Fibroblast of lung (primary cell): Measurements from ENCODE around the gene IGSF9. TPM values are rescaled to one million over a fixed set of nuclear protein-coding genes. Genes with fewer than 3 reads are reported as not detected.

Experiments
- DNase-seq, 2 donors: peaks; one replicate each; pipeline versions ENCODE4 v3.0.0 to v3.0.0-alpha.2; 2010; ENCODE audit warnings: low read depth in 2 of 2
- H2AFZ ChIP-seq: 2 replicates; pipeline ENCODE4 v1.5.1; 2012; ENCODE audit warnings: low read length, control low read depth, inconsistent platforms
- H3K27ac ChIP-seq: 2 replicates; pipeline ENCODE4 v1.5.1; 2011; ENCODE audit warnings: low read length, control low read depth; ENCODE audit not compliant: insufficient read depth
- H3K27me3 ChIP-seq: 2 replicates; pipeline ENCODE4 v1.5.1; 2011; ENCODE audit warnings: mild to moderate bottlenecking, low read length; ENCODE audit not compliant: control insufficient read depth, insufficient read depth
- H3K36me3 ChIP-seq: 2 replicates; pipeline ENCODE4 v1.5.1; 2011; ENCODE audit warnings: low read length; ENCODE audit not compliant: control insufficient read depth, insufficient read depth
- H3K4me1 ChIP-seq: 2 replicates; pipeline ENCODE4 v1.5.1; 2011; ENCODE audit warnings: low read length; ENCODE audit not compliant: control insufficient read depth, insufficient read depth; ENCODE audit errors: extremely low read depth
- H3K4me2 ChIP-seq: 2 replicates; pipeline ENCODE4 v1.5.1; 2011; ENCODE audit warnings: low read length, control low read depth; ENCODE audit not compliant: insufficient read depth; ENCODE audit errors: extremely low read depth
- H3K4me3 ChIP-seq, 4 experiments: fragments of 200-600 bp in 1 of 4; sonication (generic) in 1 of 4; replicated peaks in 1 of 4; 2 replicates each; pipeline ENCODE4 v1.5.1; 2011 to 2016; ENCODE audit warnings: low read length in 4 of 4, low read depth in 3 of 4, mild to moderate bottlenecking in 3 of 4, control low read depth in 2 of 4, inconsistent platforms in 1 of 4, mixed read lengths in 1 of 4; ENCODE audit not compliant: insufficient read depth in 1 of 4; ENCODE audit errors: control extremely low read depth in 1 of 4
- H3K79me2 ChIP-seq: 2 replicates; pipeline ENCODE4 v1.5.1; 2012; ENCODE audit warnings: mild to moderate bottlenecking, low read length, inconsistent platforms; ENCODE audit not compliant: control insufficient read depth, insufficient read depth
- H3K9ac ChIP-seq: 2 replicates; pipeline ENCODE4 v1.5.1; 2011; ENCODE audit warnings: mild to moderate bottlenecking, low read length, control low read depth; ENCODE audit not compliant: insufficient read depth
- H3K9me3 ChIP-seq: 2 replicates; pipeline ENCODE4 v1.5.1; 2012; ENCODE audit warnings: low read depth, low read length; ENCODE audit not compliant: control insufficient read depth, insufficient read depth
- H4K20me1 ChIP-seq: 2 replicates; pipeline ENCODE4 v1.5.1; 2011; ENCODE audit warnings: low read length; ENCODE audit not compliant: control insufficient read depth, insufficient read depth; ENCODE audit errors: extremely low read depth
- EZH2 ChIP-seq: IDR thresholded peaks from 2 replicates; pipeline ENCODE4 v1.5.1; 2012; ENCODE audit warnings: low read length, control low read depth, mild to moderate bottlenecking; ENCODE audit errors: missing control alignments
- polyA plus RNA-seq, 2 donors: library from polyadenylated mRNA; depleted of rRNA in 1 of 2; stranded (reverse) in 1 of 2; unstranded in 1 of 2; fragments of >200 nt; gene quantifications; 2 replicates each; pipeline ENCODE4 v1.2.1, GENCODE V29; 2011 to 2012; ENCODE audit warnings: missing spikeins in 1 of 2
- total RNA-seq: library from RNA; depleted of rRNA; stranded (reverse); fragments of >200 nt; gene quantifications from 2 replicates; pipeline ENCODE4 v1.2.1, GENCODE V29; 2014
- TF ChIP-seq, protein P1 (sequence below), 2 donors: IDR thresholded peaks in 1 of 2; conservative IDR thresholded peaks in 1 of 2; 1 replicate in 1 of 2; 2 replicates in 1 of 2; pipeline ENCODE4 v1.5.1; 2011 to 2012; ENCODE audit warnings: low read length in 2 of 2, control low read depth in 1 of 2, inconsistent platforms in 1 of 2, low read depth in 1 of 2, mild to moderate bottlenecking in 1 of 2

IGSF9 gene
- total and polyA plus RNA-seq, 2 donors (not counting 1 experiment from before 2014, with no cell fraction given), result under 0.01 TPM; not detected in 1

DNA sequence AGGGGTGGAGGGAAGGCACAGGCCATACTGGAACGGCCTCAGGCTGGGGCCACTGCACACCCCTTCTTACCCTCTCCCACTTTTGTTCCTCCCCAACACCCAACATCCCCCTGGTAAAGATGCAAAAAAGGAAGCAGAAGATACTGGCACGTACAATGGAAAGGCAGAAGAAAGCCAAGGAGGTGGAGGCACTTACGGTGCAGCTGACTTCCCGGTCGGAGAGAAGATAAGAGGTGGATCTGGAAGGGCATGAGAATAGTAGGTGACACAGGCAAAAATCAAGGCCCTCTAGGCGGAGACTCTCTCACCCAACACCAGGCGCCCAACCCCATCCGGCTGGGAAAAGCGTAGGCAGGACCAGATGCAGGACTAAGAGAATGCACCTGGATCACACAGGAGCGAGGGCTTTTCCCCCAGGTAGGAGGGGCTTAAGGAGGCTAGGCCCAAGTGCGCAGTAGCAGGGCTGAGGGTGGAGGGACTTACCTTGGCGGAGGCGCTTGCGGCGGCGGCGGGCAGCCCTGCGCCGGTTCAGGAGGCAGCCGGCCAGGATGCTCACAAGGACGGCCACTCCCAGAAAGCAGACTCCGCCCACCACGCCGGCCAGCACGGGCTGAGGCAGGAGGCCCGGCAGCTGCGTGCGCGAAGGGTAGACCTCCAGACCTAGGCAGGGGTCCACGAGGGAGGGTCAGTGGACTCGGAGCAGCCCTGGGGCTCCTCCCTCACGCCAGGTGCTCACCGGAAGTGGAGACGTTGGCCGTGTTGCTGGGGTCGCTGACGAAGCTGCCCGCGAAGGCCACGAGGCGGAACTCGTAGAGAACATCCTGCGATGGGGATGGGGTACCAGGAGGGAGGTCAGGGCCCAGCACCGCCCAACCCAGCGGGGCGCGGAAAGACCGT is 16.0 kb downstream of the IGSF9 start:
- Histone ChIP-seq H3K36me3 (no peaks in the 10 kb centered on the region), H3K9ac (no peak overlapping the region), H4K20me1 (no peaks in the 10 kb centered on the region), H3K27me3 (no peaks in the 10 kb centered on the region), H3K4me2 (no peak overlapping the region), H3K4me3 (no peak overlapping the region), H3K79me2 (peaks cover 6% of the 10 kb centered on the region), H2AFZ (no peak overlapping the region), H3K4me1 (peaks cover 4% of the 10 kb centered on the region), H3K27ac (no peak overlapping the region), H3K9me3 (no peaks in the 10 kb centered on the region)
- TF ChIP-seq, protein P1, sequence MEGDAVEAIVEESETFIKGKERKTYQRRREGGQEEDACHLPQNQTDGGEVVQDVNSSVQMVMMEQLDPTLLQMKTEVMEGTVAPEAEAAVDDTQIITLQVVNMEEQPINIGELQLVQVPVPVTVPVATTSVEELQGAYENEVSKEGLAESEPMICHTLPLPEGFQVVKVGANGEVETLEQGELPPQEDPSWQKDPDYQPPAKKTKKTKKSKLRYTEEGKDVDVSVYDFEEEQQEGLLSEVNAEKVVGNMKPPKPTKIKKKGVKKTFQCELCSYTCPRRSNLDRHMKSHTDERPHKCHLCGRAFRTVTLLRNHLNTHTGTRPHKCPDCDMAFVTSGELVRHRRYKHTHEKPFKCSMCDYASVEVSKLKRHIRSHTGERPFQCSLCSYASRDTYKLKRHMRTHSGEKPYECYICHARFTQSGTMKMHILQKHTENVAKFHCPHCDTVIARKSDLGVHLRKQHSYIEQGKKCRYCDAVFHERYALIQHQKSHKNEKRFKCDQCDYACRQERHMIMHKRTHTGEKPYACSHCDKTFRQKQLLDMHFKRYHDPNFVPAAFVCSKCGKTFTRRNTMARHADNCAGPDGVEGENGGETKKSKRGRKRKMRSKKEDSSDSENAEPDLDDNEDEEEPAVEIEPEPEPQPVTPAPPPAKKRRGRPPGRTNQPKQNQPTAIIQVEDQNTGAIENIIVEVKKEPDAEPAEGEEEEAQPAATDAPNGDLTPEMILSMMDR (conservative IDR thresholded peaks at IDR 0.05 in 1 of 2, IDR thresholded peaks at IDR 0.05 in 1 of 2; ENCODE audit: low read depth in 1 of 2, low read length in 2 of 2), result no peak
- no peak for TF ChIP-seq EZH2
- DNase-seq, result no peak

DNA sequence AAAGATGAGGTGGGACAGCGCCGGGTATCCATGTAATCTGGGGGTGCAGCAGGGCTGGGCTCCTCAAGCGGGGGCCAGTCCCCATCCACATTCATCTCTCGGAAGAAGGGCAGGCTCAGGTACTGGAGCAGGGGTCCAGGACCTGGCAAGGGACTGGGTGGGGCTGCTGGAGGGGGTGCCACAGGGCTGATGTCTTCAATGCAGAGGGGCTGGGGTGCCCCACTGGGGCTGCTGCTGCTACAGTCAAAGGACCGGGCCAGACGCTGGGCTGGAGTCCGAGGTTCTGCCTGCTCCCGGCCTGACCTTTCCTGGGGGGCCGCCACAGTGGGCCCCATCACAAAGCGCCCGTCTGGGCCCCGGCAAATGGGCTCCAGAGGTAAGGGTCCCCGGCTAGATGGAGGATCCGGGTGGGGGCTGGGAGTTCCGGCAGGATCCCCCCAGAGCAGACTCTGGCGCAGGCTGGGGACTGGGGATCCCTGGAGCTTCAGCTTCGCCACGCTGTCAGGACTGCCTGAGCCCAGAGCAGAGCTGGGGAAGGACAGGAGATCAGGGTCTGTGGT is 16.8 kb downstream of the IGSF9 start:
- Histone ChIP-seq H3K9ac (no peak overlapping the region), H3K79me2 (peaks cover 14% of the 10 kb centered on the region), H3K36me3 (no peaks in the 10 kb centered on the region), H3K4me3 (no peak overlapping the region), H3K4me2 (no peak overlapping the region), H3K9me3 (no peaks in the 10 kb centered on the region), H3K27ac (no peak overlapping the region), H2AFZ (no peak overlapping the region), H3K27me3 (no peaks in the 10 kb centered on the region), H3K4me1 (peaks cover 4% of the 10 kb centered on the region), H4K20me1 (no peaks in the 10 kb centered on the region)
- DNase-seq, result no peak
- TF ChIP-seq, protein P1 (conservative IDR thresholded peaks at IDR 0.05 in 1 of 2, IDR thresholded peaks at IDR 0.05 in 1 of 2; ENCODE audit: low read depth in 1 of 2, low read length in 2 of 2), result no peak
- TF ChIP-seq EZH2, result no peak

DNA sequence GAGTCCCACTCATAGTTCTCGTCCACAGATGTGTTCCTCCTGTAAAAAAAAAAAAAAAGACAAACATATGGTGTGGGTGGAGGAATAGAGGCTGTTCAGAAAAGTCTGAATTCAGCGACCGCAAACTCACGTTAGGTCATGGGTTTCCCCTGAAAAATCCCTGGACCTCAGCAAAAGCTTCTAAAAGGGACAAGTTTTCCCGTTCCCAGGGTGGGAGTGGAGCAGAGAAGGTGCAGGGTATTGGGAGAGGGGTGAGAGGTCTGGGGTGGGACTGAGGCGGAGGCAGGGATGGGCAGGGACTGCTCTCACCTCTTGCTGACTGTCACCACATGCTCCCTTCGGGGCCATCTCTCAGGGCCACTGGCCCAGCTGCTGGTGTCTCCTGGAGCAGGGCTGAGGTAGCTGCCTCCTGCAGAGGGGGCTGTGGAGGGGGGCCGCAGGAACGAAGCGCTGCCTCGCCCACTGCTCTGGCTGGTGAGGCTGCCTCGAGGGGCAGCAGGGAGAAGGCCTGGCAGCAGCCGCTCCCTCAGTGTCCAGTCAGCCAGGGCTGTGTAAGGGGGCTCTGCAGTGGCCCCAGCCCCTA is 17.5 kb downstream of the IGSF9 start:
- no peaks in the 10 kb centered on the region for H4K20me1 ChIP-seq
- H3K4me2 ChIP-seq, result no peak overlapping the region
- H3K9me3 ChIP-seq, result no peaks in the 10 kb centered on the region
- H2AFZ ChIP-seq, result no peak overlapping the region
- no peaks in the 10 kb centered on the region for H3K27me3 ChIP-seq
- no peak overlapping the region for H3K9ac ChIP-seq
- no peak for DNase-seq
- H3K36me3 ChIP-seq, result no peaks in the 10 kb centered on the region
- H3K79me2 ChIP-seq, result peaks cover 20% of the 10 kb centered on the region
- H3K4me3 ChIP-seq, result no peak overlapping the region
- peaks cover 4% of the 10 kb centered on the region for H3K4me1 ChIP-seq
- TF ChIP-seq, protein P1 (conservative IDR thresholded peaks at IDR 0.05 in 1 of 2, IDR thresholded peaks at IDR 0.05 in 1 of 2; ENCODE audit: low read depth in 1 of 2, low read length in 2 of 2), result no peak
- TF ChIP-seq EZH2, result no peak
- no peak overlapping the region for H3K27ac ChIP-seq
